H9 (cell line): ENCODE results near the gene RSPRY1. TPM values are rescaled to one million over a fixed set of nuclear protein-coding genes. Genes with fewer than 3 reads are reported as not detected.

Source experiments
- DNase-seq: peaks from one replicate; pipeline ENCODE4 v3.0.0-alpha.2; 2017
- H2AFZ ChIP-seq: one replicate; pipeline ENCODE4 v1.6.1; 2013; ENCODE audit warnings: mild to moderate bottlenecking, low read length, control low read depth, moderate library complexity
- H2AK5ac ChIP-seq: 2 replicates; pipeline ENCODE4 v1.6.1; 2013; ENCODE audit warnings: low read length, control low read depth, mixed read lengths; ENCODE audit not compliant: insufficient read length
- H2BK120ac ChIP-seq: one replicate; pipeline ENCODE4 v1.6.1; 2013; ENCODE audit warnings: low read depth, mild to moderate bottlenecking, low read length, control low read depth, inconsistent platforms; ENCODE audit not compliant: poor library complexity, severe bottlenecking
- H2BK12ac ChIP-seq: 2 replicates; pipeline ENCODE4 v1.6.1; 2013; ENCODE audit warnings: low read length, control low read depth, mixed read lengths, low read depth; ENCODE audit not compliant: insufficient read length
- H2BK15ac ChIP-seq: 2 replicates; pipeline ENCODE4 v1.6.1; 2013; ENCODE audit warnings: low read depth, low read length, control low read depth
- H2BK20ac ChIP-seq: one replicate; pipeline ENCODE4 v1.6.1; 2013; ENCODE audit warnings: low read depth, mild to moderate bottlenecking, low read length, control low read depth, inconsistent platforms; ENCODE audit not compliant: poor library complexity, severe bottlenecking
- H2BK5ac ChIP-seq: 2 replicates; pipeline ENCODE4 v1.6.1; 2013; ENCODE audit warnings: low read length, control low read depth, mixed read lengths; ENCODE audit not compliant: insufficient read length
- H3K14ac ChIP-seq: 2 replicates; pipeline ENCODE4 v1.6.1; 2013; ENCODE audit warnings: low read length, control low read depth; ENCODE audit not compliant: insufficient read depth
- H3K18ac ChIP-seq: 2 replicates; pipeline ENCODE4 v1.6.1; 2013; ENCODE audit warnings: low read depth, mild to moderate bottlenecking, mixed read lengths, low read length, control low read depth; ENCODE audit not compliant: insufficient read length
- H3K23ac ChIP-seq: 2 replicates; pipeline ENCODE4 v1.6.1; 2013; ENCODE audit warnings: low read length, control low read depth, mixed read lengths, low read depth; ENCODE audit not compliant: insufficient read length
- H3K23me2 ChIP-seq: 2 replicates; pipeline ENCODE4 v1.6.1; 2013; ENCODE audit warnings: low read depth, mild to moderate bottlenecking, mixed read lengths, low read length, control low read depth; ENCODE audit not compliant: insufficient read length, poor library complexity, severe bottlenecking
- H3K27ac ChIP-seq: 2 replicates; pipeline ENCODE4 v1.5.1; 2013; ENCODE audit warnings: low read length, control low read depth, mixed read lengths, low read depth; ENCODE audit not compliant: insufficient read length
- H3K27me3 ChIP-seq: 2 replicates; pipeline ENCODE4 v1.6.1; 2013; ENCODE audit warnings: low read length, control low read depth, inconsistent platforms; ENCODE audit not compliant: insufficient read depth
- H3K4ac ChIP-seq: 2 replicates; pipeline ENCODE4 v1.6.1; 2013; ENCODE audit warnings: low read depth, mild to moderate bottlenecking, control low read depth, inconsistent platforms, low read length, moderate library complexity
- H3K4me1 ChIP-seq: 2 replicates; pipeline ENCODE4 v1.6.1; 2013; ENCODE audit warnings: low read length, control low read depth, inconsistent platforms; ENCODE audit not compliant: insufficient read depth
- H3K4me2 ChIP-seq: 2 replicates; pipeline ENCODE4 v1.6.1; 2013; ENCODE audit warnings: low read length, control low read depth, mixed read lengths; ENCODE audit not compliant: insufficient read length, insufficient read depth
- H3K56ac ChIP-seq: 2 replicates; pipeline ENCODE4 v1.6.1; 2013; ENCODE audit warnings: low read depth, mild to moderate bottlenecking, mixed read lengths, low read length, control low read depth; ENCODE audit not compliant: insufficient read length
- H3K79me1 ChIP-seq: 2 replicates; pipeline ENCODE4 v1.6.1; 2013; ENCODE audit warnings: low read depth, mild to moderate bottlenecking, moderate library complexity, low read length, control low read depth, inconsistent platforms; ENCODE audit not compliant: insufficient read depth, poor library complexity, severe bottlenecking
- H3K79me2 ChIP-seq: 2 replicates; pipeline ENCODE4 v1.6.1; 2013; ENCODE audit warnings: low read length, control low read depth, inconsistent platforms; ENCODE audit not compliant: insufficient read depth
- H3K9ac ChIP-seq: 2 replicates; pipeline ENCODE4 v1.6.1; 2013; ENCODE audit warnings: low read length, control low read depth, mixed read lengths; ENCODE audit not compliant: insufficient read length; ENCODE audit errors: extremely low read depth
- H3K9me3 ChIP-seq: one replicate; pipeline ENCODE4 v1.6.1; 2013; ENCODE audit warnings: low read depth, low read length, inconsistent platforms; ENCODE audit not compliant: control insufficient read depth
- H3T11ph ChIP-seq: one replicate; pipeline ENCODE4 v1.6.1; 2013; ENCODE audit warnings: mild to moderate bottlenecking, low read length, control low read depth, inconsistent platforms
- H4K20me1 ChIP-seq: one replicate; pipeline ENCODE4 v1.6.1; 2013; ENCODE audit not compliant: control insufficient read depth, insufficient read length, insufficient read depth
- H4K5ac ChIP-seq: 2 replicates; pipeline ENCODE4 v1.6.1; 2013; ENCODE audit warnings: low read depth, mild to moderate bottlenecking, mixed read lengths, low read length, control low read depth; ENCODE audit not compliant: insufficient read length
- H4K8ac ChIP-seq: replicated peaks from 2 replicates; pipeline ENCODE4 v1.6.1; 2013; ENCODE audit warnings: low read length, control low read depth, mixed read lengths, low read depth; ENCODE audit not compliant: insufficient read length
- H4K91ac ChIP-seq: 2 replicates; pipeline ENCODE4 v1.6.1; 2013; ENCODE audit warnings: low read depth, mild to moderate bottlenecking, moderate library complexity, mixed read lengths, low read length, control low read depth; ENCODE audit not compliant: insufficient read length
- H3K27ac Mint-ChIP-seq, 3 experiments: 2 replicates in 2 of 3; 3 replicates in 1 of 3; pipeline ENCODE4 v1.8.0; 2020 to 2021; ENCODE audit warnings: mixed read lengths in 3 of 3, mild to moderate bottlenecking in 1 of 3, moderate library complexity in 1 of 3
- H3K27me3 Mint-ChIP-seq: 2 replicates; pipeline ENCODE4 v1.8.0; 2021; ENCODE audit warnings: low read depth, mild to moderate bottlenecking, moderate library complexity, mixed read lengths
- H3K36me3 Mint-ChIP-seq, 3 experiments: 2 replicates in 2 of 3; 3 replicates in 1 of 3; pipeline ENCODE4 v1.8.0; 2020 to 2021; ENCODE audit warnings: low read depth in 3 of 3, mixed read lengths in 3 of 3; ENCODE audit not compliant: insufficient read depth in 1 of 3
- H3K4me1 Mint-ChIP-seq, 2 experiments: 2 replicates each; pipeline ENCODE4 v1.8.0; 2020; ENCODE audit warnings: mixed read lengths in 2 of 2
- H3K4me3 Mint-ChIP-seq, 2 experiments: 2 replicates in 1 of 2; 3 replicates in 1 of 2; pipeline ENCODE4 v1.8.0; 2020 to 2021; ENCODE audit warnings: mild to moderate bottlenecking in 2 of 2, mixed read lengths in 2 of 2, moderate library complexity in 1 of 2
- H3K9me3 Mint-ChIP-seq, 2 experiments: 2 replicates in 1 of 2; 3 replicates in 1 of 2; pipeline ENCODE4 v1.8.0; 2020; ENCODE audit warnings: mild to moderate bottlenecking in 2 of 2, mixed read lengths in 2 of 2, moderate library complexity in 1 of 2
- WGBS: extraction: QIAGEN DNeasy Blood & Tissue Kit; methylation state at CpG from one replicate; pipeline ENCODE4 v1.1.7; 2013; ENCODE audit warnings: missing lambda C conversion rate, low lambda C conversion rate, mixed read lengths; ENCODE audit not compliant: insufficient read length; ENCODE audit errors: extremely low coverage; 5-methylcytosine and 5-hydroxymethylcytosine counted together
- total RNA-seq: library from RNA; stranded (reverse); gene quantifications from 2 replicates; pipeline ENCODE4 v1.2.1, GENCODE V29; 2021
- TF ChIP-seq, protein P1 (sequence below): fragments of 200-600 bp; sonication (generic); conservative IDR thresholded peaks from 3 replicates; pipeline ENCODE4 v1.8.0; 2021; ENCODE audit warnings: antibody characterized with exemption, mild to moderate bottlenecking

RSPRY1 gene
- total RNA-seq, 1 experiment from 2014 or later, result 36.1 TPM

DNA sequence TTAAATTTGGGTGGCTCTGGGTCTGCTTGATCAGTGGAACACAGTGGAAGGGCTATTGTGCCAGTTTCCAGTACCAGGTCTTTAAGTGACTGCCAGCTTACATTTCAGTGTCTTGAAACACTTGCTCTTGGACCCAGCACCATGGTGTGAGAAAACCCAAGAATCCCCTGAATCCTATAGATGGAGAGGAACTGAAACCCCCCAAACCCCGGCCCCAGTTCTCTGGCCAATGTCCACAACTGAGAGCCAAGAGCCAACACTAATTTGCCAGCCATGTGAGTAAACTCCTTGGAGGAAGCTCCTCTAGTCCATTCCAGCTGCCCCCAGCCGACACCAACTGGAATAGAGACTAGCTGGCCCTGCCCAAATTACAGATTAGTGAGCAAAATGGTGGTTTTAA lies 56.5 kb downstream of the RSPRY1 start:
- no peak overlapping the region for H2BK120ac ChIP-seq
- no peak overlapping the region for H2BK15ac ChIP-seq
- H3K14ac ChIP-seq, result no peak overlapping the region
- no peak overlapping the region for H3K23ac ChIP-seq
- no peak overlapping the region for H3T11ph ChIP-seq
- no peak overlapping the region for H3K27ac ChIP-seq
- WGBS, result no CpG with 5 or more reads among the region's 2 CpGs
- no peak overlapping the region for H4K91ac ChIP-seq
- H3K4me1 ChIP-seq, result no peaks in the 10 kb centered on the region
- H2BK20ac ChIP-seq, result no peak overlapping the region
- H3K79me2 ChIP-seq, result no peaks in the 10 kb centered on the region
- Mint-ChIP-seq H3K27me3 (no peaks in the 10 kb centered on the region; the same call in 1 of the 2 replicates), H3K9me3 (no peaks in the 10 kb centered on the region), H3K4me1 (peaks cover 10 to 15% of the 10 kb centered on the region in 2 experiments), H3K27ac (peak overlapping the region in 1 of 3 experiments; percentile 12; a peak in 1 of 7 replicates), H3K4me3 (no peak overlapping the region), H3K36me3 (peaks cover 3 to 11% (median 10%) of the 10 kb centered on the region in 3 experiments; a peak in 4 of 7 replicates)
- H4K5ac ChIP-seq, result no peak overlapping the region
- H3K18ac ChIP-seq, result no peak overlapping the region
- H3K56ac ChIP-seq, result no peak overlapping the region
- H2AK5ac ChIP-seq, result no peak overlapping the region
- no peak overlapping the region for H3K4me2 ChIP-seq
- no peak overlapping the region for H3K4ac ChIP-seq
- H3K79me1 ChIP-seq, result no peaks in the 10 kb centered on the region
- no peak overlapping the region for H2AFZ ChIP-seq
- H4K8ac ChIP-seq, result no peak overlapping the region
- no peak overlapping the region for H2BK12ac ChIP-seq
- no peak overlapping the region for H2BK5ac ChIP-seq
- H3K9ac ChIP-seq, result no peak overlapping the region
- no peak for DNase-seq
- TF ChIP-seq, protein P1, sequence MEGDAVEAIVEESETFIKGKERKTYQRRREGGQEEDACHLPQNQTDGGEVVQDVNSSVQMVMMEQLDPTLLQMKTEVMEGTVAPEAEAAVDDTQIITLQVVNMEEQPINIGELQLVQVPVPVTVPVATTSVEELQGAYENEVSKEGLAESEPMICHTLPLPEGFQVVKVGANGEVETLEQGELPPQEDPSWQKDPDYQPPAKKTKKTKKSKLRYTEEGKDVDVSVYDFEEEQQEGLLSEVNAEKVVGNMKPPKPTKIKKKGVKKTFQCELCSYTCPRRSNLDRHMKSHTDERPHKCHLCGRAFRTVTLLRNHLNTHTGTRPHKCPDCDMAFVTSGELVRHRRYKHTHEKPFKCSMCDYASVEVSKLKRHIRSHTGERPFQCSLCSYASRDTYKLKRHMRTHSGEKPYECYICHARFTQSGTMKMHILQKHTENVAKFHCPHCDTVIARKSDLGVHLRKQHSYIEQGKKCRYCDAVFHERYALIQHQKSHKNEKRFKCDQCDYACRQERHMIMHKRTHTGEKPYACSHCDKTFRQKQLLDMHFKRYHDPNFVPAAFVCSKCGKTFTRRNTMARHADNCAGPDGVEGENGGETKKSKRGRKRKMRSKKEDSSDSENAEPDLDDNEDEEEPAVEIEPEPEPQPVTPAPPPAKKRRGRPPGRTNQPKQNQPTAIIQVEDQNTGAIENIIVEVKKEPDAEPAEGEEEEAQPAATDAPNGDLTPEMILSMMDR, result no peak
- no peaks in the 10 kb centered on the region for H3K9me3 ChIP-seq
- no peaks in the 10 kb centered on the region for H3K27me3 ChIP-seq
- peaks cover 4% of the 10 kb centered on the region for H3K23me2 ChIP-seq
- H4K20me1 ChIP-seq, result no peaks in the 10 kb centered on the region
